ENCODE data around the gene F2RL2. TPM values are rescaled to one million over a fixed set of nuclear protein-coding genes. Genes with fewer than 3 reads are reported as not detected.

Gene F2RL2
- total and polyA plus RNA-seq, 10 of the 15 experiments (the other 5 are each of a cell fraction or from before 2014, with no cell fraction given), result 0.03 to 0.24 (median 0.08) TPM; not detected in 5

GRCh38 chr5:76582230-76583162 is 40.7 kb downstream of the F2RL2 start (continued):
- TF ChIP-seq, protein P1, sequence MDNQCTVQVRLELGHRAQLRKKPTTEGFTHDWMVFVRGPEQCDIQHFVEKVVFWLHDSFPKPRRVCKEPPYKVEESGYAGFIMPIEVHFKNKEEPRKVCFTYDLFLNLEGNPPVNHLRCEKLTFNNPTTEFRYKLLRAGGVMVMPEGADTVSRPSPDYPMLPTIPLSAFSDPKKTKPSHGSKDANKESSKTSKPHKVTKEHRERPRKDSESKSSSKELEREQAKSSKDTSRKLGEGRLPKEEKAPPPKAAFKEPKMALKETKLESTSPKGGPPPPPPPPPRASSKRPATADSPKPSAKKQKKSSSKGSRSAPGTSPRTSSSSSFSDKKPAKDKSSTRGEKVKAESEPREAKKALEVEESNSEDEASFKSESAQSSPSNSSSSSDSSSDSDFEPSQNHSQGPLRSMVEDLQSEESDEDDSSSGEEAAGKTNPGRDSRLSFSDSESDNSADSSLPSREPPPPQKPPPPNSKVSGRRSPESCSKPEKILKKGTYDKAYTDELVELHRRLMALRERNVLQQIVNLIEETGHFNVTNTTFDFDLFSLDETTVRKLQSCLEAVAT (IDR thresholded peaks at IDR 0.05), result no peak
- TF ChIP-seq BMI1 (IDR thresholded peaks at IDR 0.05; ENCODE audit: borderline replicate concordance), result peak; percentile 52; the same call in 1 of the 2 replicates
- no peak for TF ChIP-seq SIN3A (IDR thresholded peaks at IDR 0.05; ENCODE audit: low read depth, low read length)
- TF ChIP-seq HCFC1 (IDR thresholded peaks at IDR 0.05; ENCODE audit: low read length), result no peak
- peak; percentile 85 to 90 for TF ChIP-seq BHLHE40 (IDR thresholded peaks at IDR 0.05; ENCODE audit: borderline replicate concordance in 1 of 2, low read depth in 2 of 2, low read length in 1 of 2)
- TF ChIP-seq CTCF (IDR thresholded peaks at IDR 0.05 in 2 of 3, conservative IDR thresholded peaks at IDR 0.05 in 1 of 3; ENCODE audit: control insufficient read depth in 2 of 3, extremely low read depth in 1 of 3, insufficient read depth in 1 of 3, low read depth in 3 of 3, low read length in 3 of 3), result no peak
- no peak for TF ChIP-seq YBX1 (IDR thresholded peaks at IDR 0.05)
- TF ChIP-seq IKZF2 (IDR thresholded peaks at IDR 0.05), result peak; percentile 99
- TF ChIP-seq, protein P2, sequence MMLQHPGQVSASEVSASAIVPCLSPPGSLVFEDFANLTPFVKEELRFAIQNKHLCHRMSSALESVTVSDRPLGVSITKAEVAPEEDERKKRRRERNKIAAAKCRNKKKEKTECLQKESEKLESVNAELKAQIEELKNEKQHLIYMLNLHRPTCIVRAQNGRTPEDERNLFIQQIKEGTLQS (IDR thresholded peaks at IDR 0.05; ENCODE audit: borderline replicate concordance, extremely low read depth, low read depth, low read length), result no peak
- peak; percentile 98 for TF ChIP-seq EED (IDR thresholded peaks at IDR 0.05; ENCODE audit: low read depth)
- TF ChIP-seq ZNF207 (IDR thresholded peaks at IDR 0.05; ENCODE audit: borderline replicate concordance), result no peak
- TF ChIP-seq, protein P3, sequence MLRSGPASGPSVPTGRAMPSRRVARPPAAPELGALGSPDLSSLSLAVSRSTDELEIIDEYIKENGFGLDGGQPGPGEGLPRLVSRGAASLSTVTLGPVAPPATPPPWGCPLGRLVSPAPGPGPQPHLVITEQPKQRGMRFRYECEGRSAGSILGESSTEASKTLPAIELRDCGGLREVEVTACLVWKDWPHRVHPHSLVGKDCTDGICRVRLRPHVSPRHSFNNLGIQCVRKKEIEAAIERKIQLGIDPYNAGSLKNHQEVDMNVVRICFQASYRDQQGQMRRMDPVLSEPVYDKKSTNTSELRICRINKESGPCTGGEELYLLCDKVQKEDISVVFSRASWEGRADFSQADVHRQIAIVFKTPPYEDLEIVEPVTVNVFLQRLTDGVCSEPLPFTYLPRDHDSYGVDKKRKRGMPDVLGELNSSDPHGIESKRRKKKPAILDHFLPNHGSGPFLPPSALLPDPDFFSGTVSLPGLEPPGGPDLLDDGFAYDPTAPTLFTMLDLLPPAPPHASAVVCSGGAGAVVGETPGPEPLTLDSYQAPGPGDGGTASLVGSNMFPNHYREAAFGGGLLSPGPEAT (IDR thresholded peaks at IDR 0.05; ENCODE audit: low read depth), result peak; percentile 94
- TF ChIP-seq CBFB (IDR thresholded peaks at IDR 0.05; ENCODE audit: low read depth), result peak; percentile 76
- TF ChIP-seq, protein P4, sequence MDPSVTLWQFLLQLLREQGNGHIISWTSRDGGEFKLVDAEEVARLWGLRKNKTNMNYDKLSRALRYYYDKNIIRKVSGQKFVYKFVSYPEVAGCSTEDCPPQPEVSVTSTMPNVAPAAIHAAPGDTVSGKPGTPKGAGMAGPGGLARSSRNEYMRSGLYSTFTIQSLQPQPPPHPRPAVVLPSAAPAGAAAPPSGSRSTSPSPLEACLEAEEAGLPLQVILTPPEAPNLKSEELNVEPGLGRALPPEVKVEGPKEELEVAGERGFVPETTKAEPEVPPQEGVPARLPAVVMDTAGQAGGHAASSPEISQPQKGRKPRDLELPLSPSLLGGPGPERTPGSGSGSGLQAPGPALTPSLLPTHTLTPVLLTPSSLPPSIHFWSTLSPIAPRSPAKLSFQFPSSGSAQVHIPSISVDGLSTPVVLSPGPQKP (IDR thresholded peaks at IDR 0.05; ENCODE audit: low read depth, low read length), result no peak
- peak; percentile 36; the same call in 1 of the 2 replicates for TF ChIP-seq BACH1 (IDR thresholded peaks at IDR 0.05; ENCODE audit: borderline replicate concordance)
- no peak for TF ChIP-seq SREBF2 (IDR thresholded peaks at IDR 0.05; ENCODE audit: low read length)
- TF ChIP-seq TBL1XR1 (IDR thresholded peaks at IDR 0.05; ENCODE audit: low read depth, low read length), result no peak
- TF ChIP-seq CHD4 (IDR thresholded peaks at IDR 0.05), result no peak
- peak; percentile 81 to 98; a peak in 3 of 4 replicates for TF ChIP-seq EP300 (IDR thresholded peaks at IDR 0.05; ENCODE audit: borderline replicate concordance in 1 of 2, control insufficient read depth in 1 of 2, low read depth in 2 of 2, low read length in 2 of 2)
- TF ChIP-seq CHD1 (IDR thresholded peaks at IDR 0.05; ENCODE audit: low read depth, low read length), result no peak
- no peak for TF ChIP-seq ESRRA (IDR thresholded peaks at IDR 0.05; ENCODE audit: low read length)
